WTC11 (cell line): ENCODE data around the gene PLIN3. TPM values are rescaled to one million over a fixed set of nuclear protein-coding genes. Genes with fewer than 3 reads are reported as not detected.
"Not testable (repeated sequence)": the region's sequence is repeated elsewhere in the genome, so short reads cannot be mapped to it uniquely, and the experiment has no call there.

Source experiments
- ATAC-seq: fragments of 200-7000 bp; cut with Tn5 transposase; 2 replicates; pipeline ENCODE4 v1.10.0; 2021; ENCODE audit warnings: mild to moderate bottlenecking, moderate library complexity
- CTCF ChIA-PET: fragments of 300-600 bp; sonication (Branson Sonifier 250); formaldehyde crosslinking; loops from one replicate; lab custom pipeline; 2021; ENCODE audit warnings: antibody characterized with exemption; lab: Charles Lee
- POLR2A ChIA-PET: fragments of 350-600 bp; sonication (Branson Sonifier 250); formaldehyde crosslinking; loops from one replicate; lab custom pipeline; 2021; ENCODE audit warnings: antibody characterized with exemption; lab: Charles Lee
- DNase-seq: peaks from one replicate; pipeline ENCODE4 v3.0.0; 2021; ENCODE audit warnings: low spot score
- H3K27ac Mint-ChIP-seq: 2 replicates; pipeline ENCODE4 v1.8.0; 2021; ENCODE audit warnings: mixed read lengths
- H3K27me3 Mint-ChIP-seq: 2 replicates; pipeline ENCODE4 v1.8.0; 2021; ENCODE audit warnings: low read depth, mild to moderate bottlenecking, moderate library complexity, mixed read lengths
- H3K36me3 Mint-ChIP-seq: 2 replicates; pipeline ENCODE4 v1.8.0; 2021; ENCODE audit warnings: mixed read lengths
- H3K4me1 Mint-ChIP-seq: 2 replicates; pipeline ENCODE4 v1.8.0; 2022; ENCODE audit warnings: mixed read lengths
- H3K4me3 Mint-ChIP-seq: 2 replicates; pipeline ENCODE4 v1.8.0; 2021; ENCODE audit warnings: mild to moderate bottlenecking, moderate library complexity, mixed read lengths
- H3K9me3 Mint-ChIP-seq: 2 replicates; pipeline ENCODE4 v1.8.0; 2021; ENCODE audit warnings: mixed read lengths
- ATF6 ChIP-seq: sonication (generic); formaldehyde crosslinking; IDR thresholded peaks from 2 replicates; pipeline ENCODE4 v1.8.1; 2023; ENCODE audit warnings: mild to moderate bottlenecking, missing genetic modification reagents
- HMGA2 ChIP-seq: fragments of 250-450 bp; sonication (Bioruptor Pico); IDR thresholded peaks from 2 replicates; pipeline ENCODE4 v1.4.0; 2021; ENCODE audit warnings: mild to moderate bottlenecking, moderate library complexity
- PRDM15 ChIP-seq: sonication (generic); formaldehyde crosslinking; IDR thresholded peaks from 2 replicates; pipeline ENCODE4 v1.8.0; 2022; ENCODE audit warnings: missing genetic modification reagents
- SP1 ChIP-seq: sonication (generic); formaldehyde crosslinking; conservative IDR thresholded peaks from 2 replicates; pipeline ENCODE4 v1.8.1; 2022; ENCODE audit warnings: missing genetic modification reagents
- TEAD1 ChIP-seq: sonication (generic); formaldehyde crosslinking; IDR thresholded peaks from 2 replicates; pipeline ENCODE4 v1.8.0; 2022; ENCODE audit warnings: mild to moderate bottlenecking, missing genetic modification reagents
- ZNF512 ChIP-seq: sonication (generic); formaldehyde crosslinking; IDR thresholded peaks from 2 replicates; pipeline ENCODE4 v1.8.1; 2022; ENCODE audit warnings: missing genetic modification reagents, borderline replicate concordance
- total RNA-seq: library from RNA; stranded (reverse); gene quantifications from 3 replicates; pipeline ENCODE4 v1.2.3, GENCODE V29; 2021
- TF ChIP-seq, protein P1 (sequence below): sonication (generic); formaldehyde crosslinking; IDR thresholded peaks from 2 replicates; pipeline ENCODE4 v1.8.1; 2023; ENCODE audit warnings: mild to moderate bottlenecking, moderate library complexity, missing genetic modification reagents
- TF ChIP-seq, protein P2 (sequence below): sonication (generic); formaldehyde crosslinking; conservative IDR thresholded peaks from 2 replicates; pipeline ENCODE4 v1.8.1; 2023; ENCODE audit warnings: mild to moderate bottlenecking, low read depth, missing genetic modification reagents, moderate library complexity
- TF ChIP-seq, protein P3 (sequence below): sonication (generic); formaldehyde crosslinking; IDR thresholded peaks from 2 replicates; pipeline ENCODE4 v1.8.0; 2022; ENCODE audit warnings: mild to moderate bottlenecking, missing genetic modification reagents

Gene PLIN3
- total RNA-seq, 1 experiment from 2014 or later = 61.3 TPM

DNA sequence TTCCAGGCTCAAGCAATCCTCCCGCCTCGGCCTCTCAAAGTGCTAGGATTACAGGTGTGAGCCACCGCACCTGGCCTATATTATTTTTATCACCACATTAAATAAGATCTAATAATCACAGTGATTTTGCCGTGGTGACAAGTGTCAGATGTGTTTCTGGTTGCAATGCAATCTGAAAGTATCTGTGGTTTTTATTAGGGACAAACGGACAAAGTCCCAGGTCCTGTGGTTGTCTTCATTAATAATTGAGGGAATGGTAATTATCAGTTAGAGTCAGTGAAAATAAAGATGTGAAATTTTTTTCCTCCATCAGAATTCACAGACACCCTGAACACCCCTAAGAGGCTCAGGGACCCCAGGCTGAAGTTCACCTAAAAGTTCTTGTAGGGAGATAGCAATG is 34.7 kb downstream of the PLIN3 start:
- POLR2A ChIA-PET = no interaction called here
- Mint-ChIP-seq H3K27ac (no peak overlapping the region), H3K27me3 (peaks cover 29% of the 10 kb centered on the region), H3K4me3 (peak overlapping the region; percentile 38), H3K9me3 (no peaks in the 10 kb centered on the region), H3K4me1 (no peaks in the 10 kb centered on the region), H3K36me3 (peaks cover 5% of the 10 kb centered on the region)
- CTCF ChIA-PET = no interaction called here
- no peak for DNase-seq
- ATAC-seq = no peak
- TF ChIP-seq, protein P1, sequence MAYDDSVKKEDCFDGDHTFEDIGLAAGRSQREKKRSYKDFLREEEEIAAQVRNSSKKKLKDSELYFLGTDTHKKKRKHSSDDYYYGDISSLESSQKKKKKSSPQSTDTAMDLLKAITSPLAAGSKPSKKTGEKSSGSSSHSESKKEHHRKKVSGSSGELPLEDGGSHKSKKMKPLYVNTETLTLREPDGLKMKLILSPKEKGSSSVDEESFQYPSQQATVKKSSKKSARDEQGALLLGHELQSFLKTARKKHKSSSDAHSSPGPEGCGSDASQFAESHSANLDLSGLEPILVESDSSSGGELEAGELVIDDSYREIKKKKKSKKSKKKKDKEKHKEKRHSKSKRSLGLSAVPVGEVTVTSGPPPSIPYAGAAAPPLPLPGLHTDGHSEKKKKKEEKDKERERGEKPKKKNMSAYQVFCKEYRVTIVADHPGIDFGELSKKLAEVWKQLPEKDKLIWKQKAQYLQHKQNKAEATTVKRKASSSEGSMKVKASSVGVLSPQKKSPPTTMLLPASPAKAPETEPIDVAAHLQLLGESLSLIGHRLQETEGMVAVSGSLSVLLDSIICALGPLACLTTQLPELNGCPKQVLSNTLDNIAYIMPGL (CRISPR knock-in tag) = no peak
- TF ChIP-seq PRDM15 (CRISPR knock-in tag) (no peak), ATF6 (no peak), HMGA2 (CRISPR knock-in tag) (no peak), ZNF512 (CRISPR knock-in tag) (no peak)
- TF ChIP-seq, all 79 proteins: peak for 0

DNA sequence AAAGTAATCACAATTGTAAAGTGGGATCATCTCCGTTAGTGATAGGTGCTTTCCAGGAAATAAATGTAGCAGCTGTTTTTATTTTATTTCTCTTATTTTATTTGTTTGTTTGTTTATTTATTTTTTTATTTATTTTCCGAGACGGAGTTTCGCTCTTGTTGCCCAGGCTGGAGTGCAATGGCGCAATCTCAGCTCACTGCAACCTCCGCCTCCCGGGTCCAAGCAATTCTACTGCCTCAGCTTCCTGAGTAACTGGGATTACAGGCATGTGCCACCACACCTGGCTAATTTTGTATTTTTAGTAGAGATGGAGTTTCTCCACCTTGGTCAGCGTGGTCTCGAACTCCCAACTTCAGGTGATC is 35.5 kb downstream of the PLIN3 start:
- not testable (repeated sequence) for H3K27ac Mint-ChIP-seq, ATAC-seq, H3K4me1 Mint-ChIP-seq, H3K9me3 Mint-ChIP-seq, DNase-seq, H3K36me3 Mint-ChIP-seq
- ChIA-PET CTCF (interaction anchor here (2.1 to 2.5 kb wide), 2 partner anchors 20 to 22 kb away, joined by 13 to 14 read pairs; no protein-coding TSS in a partner anchor), POLR2A (interaction anchor here (0.7 kb wide), 1 partner anchor 1170 kb away, joined by 3 read pairs; no protein-coding TSS in a partner anchor)
- Mint-ChIP-seq H3K27me3 (peaks cover 29% of the 10 kb centered on the region), H3K4me3 (peak overlapping the region; percentile 59)

DNA sequence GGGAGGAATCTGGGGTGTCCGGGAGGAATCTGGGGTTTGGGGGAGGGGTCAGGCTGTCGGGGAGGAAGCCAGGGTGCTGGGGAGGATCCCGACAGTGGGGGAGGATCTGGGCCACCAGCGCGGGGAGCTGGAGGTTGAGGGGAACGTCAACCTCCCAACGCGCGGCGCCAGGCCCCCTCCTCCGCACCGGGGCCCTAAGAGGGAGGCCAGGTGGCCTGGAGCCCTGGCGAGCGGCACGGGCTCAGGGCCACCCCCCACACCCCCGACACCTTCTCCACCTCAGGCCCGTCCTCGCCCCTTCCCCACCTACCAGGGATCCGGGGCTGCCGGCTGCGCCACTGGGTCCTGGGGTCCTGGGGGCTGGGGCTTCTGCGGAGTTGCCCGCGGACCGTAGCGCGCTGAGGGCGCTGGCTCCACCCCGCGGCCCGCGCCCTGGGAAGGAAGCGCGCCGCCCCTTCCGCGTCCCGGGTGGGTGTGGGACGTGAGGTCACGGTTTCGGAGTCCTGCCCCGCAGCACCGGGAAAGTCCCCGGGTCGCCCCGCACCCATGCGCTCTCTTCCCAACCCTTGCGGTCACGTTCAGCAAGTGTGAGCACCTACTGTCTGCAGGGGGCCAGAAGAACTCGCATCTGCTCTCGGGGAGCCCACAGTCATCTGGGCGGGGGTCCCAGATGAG is 36.0 kb downstream of the PLIN3 start, which contains the start of gene TICAM1:
TSS of gene TICAM1 (minus strand) at position 409 of the 675 bp plus-strand sequence. CDS start 13,335 bp downstream, outside the sequence.
- no peak for DNase-seq
- POLR2A ChIA-PET = interaction anchor here (0.7 kb wide), 1 partner anchor 1171 kb away, joined by 3 read pairs; no protein-coding TSS in a partner anchor
- TF ChIP-seq SP1 (CRISPR knock-in tag) (0 out of 2 replicates have a peak, but pooled peaks have one; percentile 28), TEAD1 (0 out of 2 replicates have a peak, but pooled peaks have one; percentile 38)
- TF ChIP-seq, protein P2, sequence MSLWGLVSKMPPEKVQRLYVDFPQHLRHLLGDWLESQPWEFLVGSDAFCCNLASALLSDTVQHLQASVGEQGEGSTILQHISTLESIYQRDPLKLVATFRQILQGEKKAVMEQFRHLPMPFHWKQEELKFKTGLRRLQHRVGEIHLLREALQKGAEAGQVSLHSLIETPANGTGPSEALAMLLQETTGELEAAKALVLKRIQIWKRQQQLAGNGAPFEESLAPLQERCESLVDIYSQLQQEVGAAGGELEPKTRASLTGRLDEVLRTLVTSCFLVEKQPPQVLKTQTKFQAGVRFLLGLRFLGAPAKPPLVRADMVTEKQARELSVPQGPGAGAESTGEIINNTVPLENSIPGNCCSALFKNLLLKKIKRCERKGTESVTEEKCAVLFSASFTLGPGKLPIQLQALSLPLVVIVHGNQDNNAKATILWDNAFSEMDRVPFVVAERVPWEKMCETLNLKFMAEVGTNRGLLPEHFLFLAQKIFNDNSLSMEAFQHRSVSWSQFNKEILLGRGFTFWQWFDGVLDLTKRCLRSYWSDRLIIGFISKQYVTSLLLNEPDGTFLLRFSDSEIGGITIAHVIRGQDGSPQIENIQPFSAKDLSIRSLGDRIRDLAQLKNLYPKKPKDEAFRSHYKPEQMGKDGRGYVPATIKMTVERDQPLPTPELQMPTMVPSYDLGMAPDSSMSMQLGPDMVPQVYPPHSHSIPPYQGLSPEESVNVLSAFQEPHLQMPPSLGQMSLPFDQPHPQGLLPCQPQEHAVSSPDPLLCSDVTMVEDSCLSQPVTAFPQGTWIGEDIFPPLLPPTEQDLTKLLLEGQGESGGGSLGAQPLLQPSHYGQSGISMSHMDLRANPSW (CRISPR knock-in tag) = no peak
- TF ChIP-seq, protein P3, sequence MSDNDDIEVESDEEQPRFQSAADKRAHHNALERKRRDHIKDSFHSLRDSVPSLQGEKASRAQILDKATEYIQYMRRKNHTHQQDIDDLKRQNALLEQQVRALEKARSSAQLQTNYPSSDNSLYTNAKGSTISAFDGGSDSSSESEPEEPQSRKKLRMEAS (CRISPR knock-in tag) = peak; percentile 43; the same call in 1 of the 2 replicates
- H3K9me3 Mint-ChIP-seq = no peaks in the 10 kb centered on the region
- peak within 1 kb of the TSS; percentile 62 for H3K4me3 Mint-ChIP-seq
- peak; percentile 50 for ATAC-seq
- no peaks in the 10 kb centered on the region for H3K36me3 Mint-ChIP-seq
- no peak within 1 kb of the TSS for H3K27ac Mint-ChIP-seq
- peaks cover 29% of the 10 kb centered on the region for H3K27me3 Mint-ChIP-seq
- no peaks in the 10 kb centered on the region for H3K4me1 Mint-ChIP-seq
- CTCF ChIA-PET = interaction anchor here (0.5 to 2.5 kb wide), 4 partner anchors 15 to 1526 kb away, joined by 3 to 14 read pairs (median 8); no protein-coding TSS in a partner anchor
